Mucosa of stomach (tissue), 1 donor: ENCODE data around the gene OASL.

Source experiments
- H3K27me3 ChIP-seq: one replicate; pipeline ENCODE4 v1.7.0; 2013; ENCODE audit warnings: mild to moderate bottlenecking, low read length; ENCODE audit not compliant: control insufficient read depth, insufficient read depth
- H3K36me3 ChIP-seq: one replicate; pipeline ENCODE4 v1.7.0; 2013; ENCODE audit warnings: low read length; ENCODE audit not compliant: control insufficient read depth, insufficient read depth
- H3K4me1 ChIP-seq: one replicate; pipeline ENCODE4 v1.7.0; 2013; ENCODE audit warnings: mild to moderate bottlenecking, low read length; ENCODE audit not compliant: control insufficient read depth, insufficient read depth
- H3K4me3 ChIP-seq: one replicate; pipeline ENCODE4 v1.7.0; 2013; ENCODE audit warnings: low read length
- H3K9ac ChIP-seq: one replicate; pipeline ENCODE4 v1.7.0; 2013; ENCODE audit warnings: mild to moderate bottlenecking, low read length, moderate library complexity
- H3K9me3 ChIP-seq: one replicate; pipeline ENCODE4 v1.7.0; 2013; ENCODE audit warnings: mild to moderate bottlenecking, low read length, moderate library complexity; ENCODE audit not compliant: control insufficient read depth
- donor health status: Pancreatic carcinoma.

Gene OASL

GRCh38 chr12:121021754-121022153 is 17.3 kb downstream of the OASL start:
- H3K4me1 ChIP-seq = peaks cover 51% of the 10 kb centered on the region
- H3K9me3 ChIP-seq = no peaks in the 10 kb centered on the region
- no peak overlapping the region for H3K4me3 ChIP-seq
- H3K9ac ChIP-seq = no peak overlapping the region
- H3K36me3 ChIP-seq = no peaks in the 10 kb centered on the region
- H3K27me3 ChIP-seq = no peaks in the 10 kb centered on the region

- Histone ChIP-seq H3K9me3 (no peaks in the 10 kb centered on the region), H3K36me3 (no peaks in the 10 kb centered on the region), H3K4me3 (no peak overlapping the region), H3K27me3 (no peaks in the 10 kb centered on the region), H3K9ac (no peak overlapping the region), H3K4me1 (peaks cover 31% of the 10 kb centered on the region)
Observed at GRCh38 chr12:121018860-121019617, 20.0 kb downstream of the OASL start.

- H3K9me3 ChIP-seq = no peaks in the 10 kb centered on the region
- H3K4me3 ChIP-seq = no peak overlapping the region
- peaks cover 23% of the 10 kb centered on the region for H3K4me1 ChIP-seq
- H3K36me3 ChIP-seq = no peaks in the 10 kb centered on the region
- no peak overlapping the region for H3K9ac ChIP-seq
- H3K27me3 ChIP-seq = no peaks in the 10 kb centered on the region
Observed at GRCh38 chr12:121017966-121018491, 21.0 kb downstream of the OASL start.

GRCh38 chr12:121015825-121016766 is 22.9 kb downstream of the OASL start, which contains the start of gene C12orf43:
Gene C12orf43, minus strand, starts transcription at chr12:121016487. Its CDS starts 13 bp downstream, at chr12:121016474.
- Histone ChIP-seq H3K9ac (peak within 1 kb of the TSS; percentile 46), H3K9me3 (no peaks in the 10 kb centered on the region), H3K36me3 (no peaks in the 10 kb centered on the region), H3K4me1 (peaks cover 6% of the 10 kb centered on the region), H3K27me3 (no peaks in the 10 kb centered on the region), H3K4me3 (peak within 1 kb of the TSS; percentile 17)

GRCh38 chr12:121013715-121014114 is 25.3 kb downstream of the OASL start:
- Histone ChIP-seq H3K9me3 (no peaks in the 10 kb centered on the region), H3K9ac (no peak overlapping the region), H3K4me1 (peaks cover 5% of the 10 kb centered on the region), H3K36me3 (no peaks in the 10 kb centered on the region), H3K27me3 (no peaks in the 10 kb centered on the region), H3K4me3 (no peak overlapping the region)

- no peaks in the 10 kb centered on the region for H3K9me3 ChIP-seq
- no peak overlapping the region for H3K9ac ChIP-seq
- H3K36me3 ChIP-seq = no peaks in the 10 kb centered on the region
- H3K4me1 ChIP-seq = peaks cover 5% of the 10 kb centered on the region
- H3K27me3 ChIP-seq = no peaks in the 10 kb centered on the region
- no peak overlapping the region for H3K4me3 ChIP-seq
Observed at GRCh38 chr12:121011820-121012219, 27.2 kb downstream of the OASL start.

- no peaks in the 10 kb centered on the region for H3K27me3 ChIP-seq
- no peak overlapping the region for H3K9ac ChIP-seq
- no peak overlapping the region for H3K4me3 ChIP-seq
- H3K4me1 ChIP-seq = peaks cover 4% of the 10 kb centered on the region
- H3K36me3 ChIP-seq = no peaks in the 10 kb centered on the region
- no peaks in the 10 kb centered on the region for H3K9me3 ChIP-seq
Observed at GRCh38 chr12:121010860-121011259, 28.2 kb downstream of the OASL start.

GRCh38 chr12:121009741-121010140 is 29.3 kb downstream of the OASL start:
- Histone ChIP-seq H3K36me3 (no peaks in the 10 kb centered on the region), H3K9me3 (no peaks in the 10 kb centered on the region), H3K27me3 (no peaks in the 10 kb centered on the region), H3K4me3 (no peak overlapping the region), H3K9ac (no peak overlapping the region), H3K4me1 (no peaks in the 10 kb centered on the region)

GRCh38 chr12:121008347-121009098 is 30.5 kb downstream of the OASL start:
- Histone ChIP-seq H3K4me1 (no peaks in the 10 kb centered on the region), H3K9ac (no peak overlapping the region), H3K9me3 (no peaks in the 10 kb centered on the region), H3K4me3 (no peak overlapping the region), H3K27me3 (no peaks in the 10 kb centered on the region), H3K36me3 (no peaks in the 10 kb centered on the region)

- H3K9me3 ChIP-seq = no peaks in the 10 kb centered on the region
- no peaks in the 10 kb centered on the region for H3K36me3 ChIP-seq
- no peak overlapping the region for H3K9ac ChIP-seq
- no peaks in the 10 kb centered on the region for H3K27me3 ChIP-seq
- H3K4me1 ChIP-seq = peaks cover 9% of the 10 kb centered on the region
- H3K4me3 ChIP-seq = no peak overlapping the region
Observed at GRCh38 chr12:121005346-121005815, 33.7 kb downstream of the OASL start.

GRCh38 chr12:121004253-121004815 is 34.7 kb downstream of the OASL start:
- H3K4me3 ChIP-seq = no peak overlapping the region
- no peaks in the 10 kb centered on the region for H3K9me3 ChIP-seq
- no peak overlapping the region for H3K9ac ChIP-seq
- H3K4me1 ChIP-seq = peaks cover 19% of the 10 kb centered on the region
- H3K27me3 ChIP-seq = no peaks in the 10 kb centered on the region
- H3K36me3 ChIP-seq = no peaks in the 10 kb centered on the region
